Stomach (tissue), 9 donors: Measurements from ENCODE around the gene PPP1R37. TPM values are rescaled to one million over a fixed set of nuclear protein-coding genes. Genes with fewer than 3 reads are reported as not detected.

ENCODE experiments used
- DNase-seq, 2 donors: peaks; one replicate each; pipeline versions ENCODE4 v3.0.0 to v3.0.0-alpha.2; 2013 to 2019
- H3K27ac ChIP-seq, 5 donors: fragments of 200-600 bp in 4 of 5; sonication (generic) in 4 of 5; one replicate each; pipeline ENCODE4 v1.5.1; 2013 to 2019; ENCODE audit warnings: mild to moderate bottlenecking in 1 of 5, moderate library complexity in 1 of 5
- H3K27me3 ChIP-seq, 3 donors: fragments of 200-600 bp; sonication (generic); one replicate each; pipeline ENCODE4 v1.5.1; 2017 to 2019; ENCODE audit warnings: mixed run types in 1 of 3
- H3K36me3 ChIP-seq, 4 donors: fragments of 200-600 bp; sonication (generic); 1 replicate in 3 of 4; 2 replicates in 1 of 4; pipeline ENCODE4 v1.5.1; 2016 to 2019
- H3K4me1 ChIP-seq, 4 donors: fragments of 200-600 bp; sonication (generic); one replicate each; pipeline ENCODE4 v1.5.1; 2016 to 2019
- H3K4me3 ChIP-seq, 4 donors: fragments of 200-600 bp; sonication (generic) in 3 of 4; one replicate each; pipeline ENCODE4 v1.5.1; 2016 to 2019; ENCODE audit warnings: mild to moderate bottlenecking in 1 of 4
- H3K9me3 ChIP-seq, 4 donors: fragments of 200-600 bp; sonication (generic); one replicate each; pipeline ENCODE4 v1.5.1; 2016 to 2019
- EP300 ChIP-seq: sonication (generic); formaldehyde crosslinking; IDR thresholded peaks from one replicate; pipeline ENCODE4 v1.6.1; 2017; ENCODE audit warnings: antibody characterized with exemption
- POLR2A ChIP-seq, 4 donors: fragments of 450-650 bp; IDR thresholded peaks; one replicate each; pipeline ENCODE4 v1.6.1; 2016; ENCODE audit warnings: antibody characterized with exemption in 4 of 4, control low read depth in 2 of 4, mild to moderate bottlenecking in 1 of 4, moderate library complexity in 1 of 4
- POLR2AphosphoS5 ChIP-seq, 3 donors: sonication (generic); formaldehyde crosslinking; IDR thresholded peaks; one replicate each; pipeline ENCODE4 v1.6.1; 2016; ENCODE audit warnings: antibody characterized with exemption in 3 of 3
- WGBS, 5 donors: extraction: QIAGEN DNeasy Blood & Tissue Kit in 3 of 5; methylation state at CpG; one replicate each; pipeline versions ENCODE4 v1.1.5 to v1.1.7; 2013 to 2018; 5-methylcytosine and 5-hydroxymethylcytosine counted together
- intact Hi-C: fragments of 100-400 bp; cut with DNase I; formaldehyde crosslinking; loops from one replicate; pipeline ENCODE4 v1.15.1; 2023; ENCODE audit warnings: low total_unique reads
- polyA plus RNA-seq, 3 donors: library from polyadenylated mRNA; stranded (reverse); fragments of 200-250 nt; gene quantifications; one replicate each; pipeline ENCODE4 v1.2.3, GENCODE V29; 2013
- total RNA-seq, 5 donors: library from RNA; depleted of rRNA; stranded (reverse); fragments of >200 nt; gene quantifications; one replicate each; pipeline versions ENCODE4 v1.1.0 to v1.2.3, GENCODE V29; 2014 to 2016
- TF ChIP-seq, protein P1 (sequence below), 7 experiments: fragments of 450-650 bp in 4 of 7; fragments of 200-600 bp in 3 of 7; sonication (generic) in 3 of 7; IDR thresholded peaks; one replicate each; pipeline ENCODE4 v1.5.1; 2016 to 2019; ENCODE audit warnings: antibody characterized with exemption in 7 of 7, control low read depth in 2 of 7, mild to moderate bottlenecking in 1 of 7
- donor health status: healthy with polysubstance abuse.
- donor health status: Bipolar disorder and iron deficiency.
- donor health status: healthy.

The PPP1R37 gene
- total and polyA plus RNA-seq, 8 donors: 25.7 to 268 (median 53.9) TPM

DNA sequence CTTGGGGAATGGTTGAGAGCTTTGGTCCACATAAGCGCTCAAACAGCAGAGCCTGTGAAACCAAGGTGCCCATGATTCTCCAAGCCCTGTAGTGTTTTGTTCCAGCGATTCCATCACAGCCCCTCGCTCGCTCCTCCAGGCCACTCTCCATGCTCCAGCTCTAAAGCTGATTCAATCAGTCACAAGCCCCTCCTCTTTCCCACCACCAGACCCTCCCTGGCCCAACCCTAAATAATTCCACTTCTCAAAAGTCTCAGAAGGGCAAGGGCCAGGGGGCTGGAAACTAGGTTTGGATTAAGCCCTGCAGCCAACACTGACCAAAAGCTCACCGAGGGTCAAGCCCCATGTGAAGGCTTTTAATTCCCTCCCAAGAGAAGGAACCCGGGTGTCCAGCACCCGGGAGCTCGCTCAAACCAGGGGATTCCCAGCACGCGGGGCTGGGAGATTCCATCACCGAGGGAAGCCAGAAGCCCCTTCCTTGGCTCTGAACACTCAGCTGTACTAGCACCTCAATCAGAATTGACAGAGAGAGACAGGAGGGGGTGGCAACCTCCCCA, 18.2 kb upstream of the PPP1R37 start:
- H3K4me1 ChIP-seq: peaks cover 22 to 96% (median 65%) of the 10 kb centered on the region in 4 donors
- no peak for DNase-seq
- peak overlapping the region; percentile 52 to 81 (median 60) for H3K4me3 ChIP-seq
- TF ChIP-seq, protein P1, sequence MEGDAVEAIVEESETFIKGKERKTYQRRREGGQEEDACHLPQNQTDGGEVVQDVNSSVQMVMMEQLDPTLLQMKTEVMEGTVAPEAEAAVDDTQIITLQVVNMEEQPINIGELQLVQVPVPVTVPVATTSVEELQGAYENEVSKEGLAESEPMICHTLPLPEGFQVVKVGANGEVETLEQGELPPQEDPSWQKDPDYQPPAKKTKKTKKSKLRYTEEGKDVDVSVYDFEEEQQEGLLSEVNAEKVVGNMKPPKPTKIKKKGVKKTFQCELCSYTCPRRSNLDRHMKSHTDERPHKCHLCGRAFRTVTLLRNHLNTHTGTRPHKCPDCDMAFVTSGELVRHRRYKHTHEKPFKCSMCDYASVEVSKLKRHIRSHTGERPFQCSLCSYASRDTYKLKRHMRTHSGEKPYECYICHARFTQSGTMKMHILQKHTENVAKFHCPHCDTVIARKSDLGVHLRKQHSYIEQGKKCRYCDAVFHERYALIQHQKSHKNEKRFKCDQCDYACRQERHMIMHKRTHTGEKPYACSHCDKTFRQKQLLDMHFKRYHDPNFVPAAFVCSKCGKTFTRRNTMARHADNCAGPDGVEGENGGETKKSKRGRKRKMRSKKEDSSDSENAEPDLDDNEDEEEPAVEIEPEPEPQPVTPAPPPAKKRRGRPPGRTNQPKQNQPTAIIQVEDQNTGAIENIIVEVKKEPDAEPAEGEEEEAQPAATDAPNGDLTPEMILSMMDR (IDR thresholded peaks at IDR 0.05): no peak
- TF ChIP-seq EP300: no peak
- no peak for TF ChIP-seq POLR2AphosphoS5 (IDR thresholded peaks at IDR 0.05)
- no peak for TF ChIP-seq POLR2A (IDR thresholded peaks at IDR 0.05)
- H3K27me3 ChIP-seq: no peaks in the 10 kb centered on the region
- H3K27ac ChIP-seq: peak overlapping the region; percentile 71 to 91 (median 88)
- 41 to 80% (median 46%) methylated on average over 4 to 11 of the region's 11 CpGs for WGBS, 5 donors
- intact Hi-C loops: no loop called here
- no peaks in the 10 kb centered on the region for H3K9me3 ChIP-seq
- H3K36me3 ChIP-seq: peaks cover 22 to 29% (median 27%) of the 10 kb centered on the region in 4 donors

DNA sequence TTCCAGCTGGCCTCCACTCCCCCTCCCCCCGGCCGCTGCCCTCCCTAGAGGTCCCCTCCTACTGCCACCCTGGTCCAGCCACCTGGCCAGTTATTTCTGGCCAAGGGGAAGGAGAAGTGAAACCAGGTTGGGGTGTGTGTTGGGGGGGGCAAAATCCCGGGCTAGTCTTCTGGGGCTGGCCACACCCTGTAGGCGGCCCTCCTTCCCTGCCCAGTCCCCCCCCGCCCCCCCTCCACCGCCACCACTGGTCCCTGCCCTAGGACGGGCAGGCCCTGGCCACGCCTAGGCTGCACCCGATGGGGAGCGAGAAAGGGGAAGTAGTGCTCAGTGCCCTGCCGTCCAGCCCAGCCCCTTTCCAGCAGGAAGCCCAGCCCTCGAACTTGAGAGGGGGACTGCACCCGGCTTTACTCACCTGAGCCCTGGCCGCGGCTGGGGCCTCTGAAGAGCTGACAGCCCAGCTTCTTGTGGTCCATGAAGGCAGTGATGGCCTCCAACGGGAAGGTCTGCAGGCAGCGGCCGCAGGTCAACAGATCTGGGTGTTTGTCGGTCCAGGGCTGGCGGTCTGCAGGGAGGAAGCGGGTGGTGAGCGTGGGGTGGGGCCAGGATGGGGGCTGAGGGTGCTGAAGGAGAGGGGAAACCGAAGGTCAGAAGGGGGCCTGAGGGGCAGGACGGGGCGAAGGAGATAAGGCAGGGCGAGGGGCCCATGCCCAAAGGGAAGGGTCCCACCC, 17.5 kb upstream of the PPP1R37 start:
- WGBS, 5 donors: 3 to 17% (median 4%) methylated on average over 9 to 26 of the region's 26 CpGs
- intact Hi-C loops: no loop called here

DNA sequence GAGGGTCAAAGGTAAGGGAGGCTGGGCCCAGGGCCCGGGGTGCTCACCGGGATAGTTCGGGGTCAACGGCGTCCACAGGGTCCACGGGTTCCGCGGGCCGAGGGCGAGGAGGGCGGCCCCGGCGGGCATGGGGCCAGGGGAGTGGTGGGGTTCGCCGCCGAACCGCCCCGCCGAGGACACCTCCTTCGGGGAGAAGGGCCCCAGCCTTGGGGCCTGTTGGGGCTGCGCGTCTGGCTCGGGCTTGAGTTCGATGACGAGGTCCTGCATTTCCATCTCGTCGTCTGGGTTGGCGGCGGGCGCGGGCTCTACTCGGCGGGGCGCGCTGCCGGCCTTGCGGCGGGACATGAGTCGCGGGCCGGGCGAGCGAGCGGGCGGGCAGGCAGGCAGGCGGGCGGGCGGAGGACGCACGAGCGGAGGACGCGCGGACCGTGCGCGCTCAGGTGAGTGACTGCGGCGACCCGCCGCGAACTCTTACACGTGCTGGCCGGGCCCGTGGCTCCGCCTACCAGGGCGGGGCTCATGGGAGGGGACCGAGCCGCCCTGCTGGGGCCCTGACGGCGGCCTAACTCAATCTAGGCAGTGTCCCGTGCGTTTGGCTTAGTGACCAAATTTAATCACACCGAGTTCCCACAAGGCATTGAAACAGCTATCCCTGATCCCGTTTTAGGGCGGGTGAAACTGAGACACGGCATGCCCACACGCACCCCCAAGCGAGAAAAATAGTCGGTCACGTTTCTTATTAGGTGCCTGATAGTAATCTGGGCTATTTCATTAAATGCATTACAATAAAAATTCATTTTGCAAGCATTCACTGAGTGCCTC, 16.7 kb upstream of the PPP1R37 start, which contains the start of gene ZNF296:
ZNF296 (minus strand) TSS at position 450 of the 822 bp plus-strand sequence; CDS start at position 345, 105 bp downstream.
- peaks cover 32 to 96% (median 76%) of the 10 kb centered on the region in 4 donors for H3K4me1 ChIP-seq
- H3K9me3 ChIP-seq: no peaks in the 10 kb centered on the region
- intact Hi-C loops: no loop called here
- H3K27me3 ChIP-seq: no peaks in the 10 kb centered on the region
- TF ChIP-seq POLR2A (IDR thresholded peaks at IDR 0.05): no peak
- TF ChIP-seq POLR2AphosphoS5 (IDR thresholded peaks at IDR 0.05): peak; percentile 35 to 88 (median 86)
- peak within 1 kb of the TSS; percentile 88 to 91 (median 88) for H3K27ac ChIP-seq
- peaks cover 8 to 15% (median 14%) of the 10 kb centered on the region in 4 donors for H3K36me3 ChIP-seq
- H3K4me3 ChIP-seq: peak within 1 kb of the TSS; percentile 52 to 81 (median 60)
- WGBS, 5 donors: 1 to 2% (median 1%) methylated on average over 49 to 81 of the region's 81 CpGs
- DNase-seq: peak; percentile 92 to 94

More for the DNA sequence above, 17.5 kb upstream of the PPP1R37 start:
- Histone ChIP-seq H3K36me3 (peaks cover 15 to 23% (median 20%) of the 10 kb centered on the region in 4 donors), H3K27me3 (no peaks in the 10 kb centered on the region), H3K9me3 (no peaks in the 10 kb centered on the region), H3K27ac (peak overlapping the region; percentile 88 to 91 (median 88)), H3K4me3 (peak overlapping the region; percentile 52 to 81 (median 60)), H3K4me1 (peaks cover 28 to 96% (median 72%) of the 10 kb centered on the region in 4 donors)
- TF ChIP-seq EP300: no peak
- peak in 1 of 4 donors; percentile 59 for TF ChIP-seq POLR2A (IDR thresholded peaks at IDR 0.05)
- TF ChIP-seq, protein P1 (IDR thresholded peaks at IDR 0.05): no peak
- peak in 2 of 3 donors; percentile 69 to 85 for TF ChIP-seq POLR2AphosphoS5 (IDR thresholded peaks at IDR 0.05)
- DNase-seq: peak; percentile 88 to 93

DNA sequence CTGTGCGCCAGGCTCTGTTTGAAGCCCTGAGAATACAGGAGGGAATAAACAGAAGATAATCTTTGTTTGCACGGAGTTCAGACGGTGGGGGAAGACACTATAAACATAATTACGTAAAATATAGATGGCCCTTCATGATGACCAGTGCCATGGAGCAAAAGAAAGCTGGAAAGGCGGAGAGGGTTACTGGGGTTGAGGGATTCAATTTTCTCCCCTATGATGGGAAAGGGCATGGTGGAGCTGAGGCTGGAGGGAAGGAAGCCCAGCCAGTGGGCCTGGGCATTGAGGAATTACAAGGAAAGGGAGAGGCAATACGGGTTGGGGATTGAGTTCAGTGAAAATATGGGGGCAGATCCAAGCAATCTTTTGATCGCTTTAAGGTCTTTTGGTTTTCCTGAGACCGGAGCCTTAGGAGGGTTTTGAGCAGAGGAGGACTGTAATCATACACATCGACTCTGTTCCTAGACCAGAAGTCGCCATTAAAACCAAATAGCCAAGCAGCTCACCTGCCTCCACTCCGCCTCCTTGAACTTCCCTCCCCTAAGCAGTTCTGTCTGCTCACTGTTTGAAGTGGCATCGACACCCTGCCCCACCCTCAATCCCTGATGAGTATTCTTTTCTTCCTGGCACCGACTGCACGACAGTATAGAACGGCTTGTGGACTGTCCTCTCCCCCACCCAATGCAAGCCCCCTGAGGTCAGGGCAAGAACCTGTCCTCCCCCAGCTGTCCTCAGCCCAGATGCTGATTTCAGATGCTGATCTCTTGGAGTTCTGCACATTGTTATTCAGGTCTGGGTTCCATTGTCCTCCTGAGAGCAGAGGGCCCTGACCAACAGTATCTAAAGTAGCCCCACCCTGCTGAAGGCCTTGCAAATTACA, 15.9 kb upstream of the PPP1R37 start:
- Histone ChIP-seq H3K4me1 (peaks cover 24 to 95% (median 71%) of the 10 kb centered on the region in 4 donors), H3K27ac (peak overlapping the region; percentile 88 to 91 (median 88))

More for the DNA sequence above, 15.9 kb upstream of the PPP1R37 start:
- no peak for TF ChIP-seq POLR2AphosphoS5 (IDR thresholded peaks at IDR 0.05)
- TF ChIP-seq, protein P1 (IDR thresholded peaks at IDR 0.05): no peak
- no peak for TF ChIP-seq POLR2A (IDR thresholded peaks at IDR 0.05)
- no peak for TF ChIP-seq EP300
- DNase-seq: no peak
- 51 to 62% (median 59%) methylated on average over 15 of the region's 15 CpGs for WGBS, 5 donors
- Histone ChIP-seq H3K36me3 (peaks cover 0 to 14% (median 13%) of the 10 kb centered on the region in 4 donors), H3K4me3 (peak overlapping the region; percentile 52 to 81 (median 60)), H3K9me3 (no peaks in the 10 kb centered on the region), H3K27me3 (no peaks in the 10 kb centered on the region)
- intact Hi-C loops: no loop called here
